Measurements from ENCODE around the gene ITPA. TPM values are rescaled to one million over a fixed set of nuclear protein-coding genes. Genes with fewer than 3 reads are reported as not detected.
A peak's percentile ranks its signal among the peaks of the same experiment; 100 is the strongest.

Gene ITPA
- total RNA-seq, 6 experiments from 2014 or later = 62.3 to 76.7 (median 70.2) TPM

DNA sequence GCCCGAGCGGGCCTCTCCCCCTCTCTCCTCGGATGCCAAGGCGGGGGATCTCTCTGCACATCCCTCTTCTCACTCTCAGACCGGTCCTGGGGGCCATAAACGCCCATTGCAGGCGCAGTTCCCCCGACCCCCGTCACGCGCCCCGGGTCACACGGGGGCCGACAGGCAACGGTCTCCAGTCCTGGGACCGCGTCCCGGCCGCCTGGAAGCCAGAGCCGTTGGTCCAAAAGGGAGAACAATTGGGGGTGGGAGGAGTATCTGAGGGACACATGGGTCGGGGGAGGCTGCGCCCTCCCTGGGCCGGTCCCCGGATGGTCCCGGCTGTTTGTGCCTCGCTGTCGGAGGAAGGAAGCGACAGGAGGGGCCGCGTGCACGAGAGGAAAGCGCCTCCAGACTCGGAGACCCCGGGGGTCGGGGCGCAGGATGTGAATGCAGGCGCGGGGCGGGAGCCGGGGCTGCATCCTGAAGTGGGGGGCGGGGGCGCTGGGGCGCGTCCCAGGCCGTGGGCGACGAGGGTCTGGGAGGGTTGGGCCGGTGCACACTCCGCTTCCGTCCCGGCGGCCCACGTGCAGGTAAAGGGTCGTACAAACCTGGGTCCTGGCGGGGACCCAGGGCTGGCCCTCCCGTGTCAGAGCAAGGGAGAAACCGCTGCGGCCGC, 28.8 kb downstream of the ITPA start:
- DNase-seq = no peak
- Mint-ChIP-seq H3K4me3 (peak overlapping the region; percentile 86), H3K36me3 (ENCODE audit: low read depth) (no peaks in the 10 kb centered on the region), H3K27me3 (ENCODE audit: insufficient read depth) (peaks cover 10% of the 10 kb centered on the region), H3K9me3 (no peaks in the 10 kb centered on the region), H3K27ac (no peak overlapping the region), H3K4me1 (ENCODE audit: low read depth) (peaks cover 18% of the 10 kb centered on the region)
- TF ChIP-seq, protein P1, sequence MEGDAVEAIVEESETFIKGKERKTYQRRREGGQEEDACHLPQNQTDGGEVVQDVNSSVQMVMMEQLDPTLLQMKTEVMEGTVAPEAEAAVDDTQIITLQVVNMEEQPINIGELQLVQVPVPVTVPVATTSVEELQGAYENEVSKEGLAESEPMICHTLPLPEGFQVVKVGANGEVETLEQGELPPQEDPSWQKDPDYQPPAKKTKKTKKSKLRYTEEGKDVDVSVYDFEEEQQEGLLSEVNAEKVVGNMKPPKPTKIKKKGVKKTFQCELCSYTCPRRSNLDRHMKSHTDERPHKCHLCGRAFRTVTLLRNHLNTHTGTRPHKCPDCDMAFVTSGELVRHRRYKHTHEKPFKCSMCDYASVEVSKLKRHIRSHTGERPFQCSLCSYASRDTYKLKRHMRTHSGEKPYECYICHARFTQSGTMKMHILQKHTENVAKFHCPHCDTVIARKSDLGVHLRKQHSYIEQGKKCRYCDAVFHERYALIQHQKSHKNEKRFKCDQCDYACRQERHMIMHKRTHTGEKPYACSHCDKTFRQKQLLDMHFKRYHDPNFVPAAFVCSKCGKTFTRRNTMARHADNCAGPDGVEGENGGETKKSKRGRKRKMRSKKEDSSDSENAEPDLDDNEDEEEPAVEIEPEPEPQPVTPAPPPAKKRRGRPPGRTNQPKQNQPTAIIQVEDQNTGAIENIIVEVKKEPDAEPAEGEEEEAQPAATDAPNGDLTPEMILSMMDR (IDR thresholded peaks at IDR 0.05) = no peak

DNA sequence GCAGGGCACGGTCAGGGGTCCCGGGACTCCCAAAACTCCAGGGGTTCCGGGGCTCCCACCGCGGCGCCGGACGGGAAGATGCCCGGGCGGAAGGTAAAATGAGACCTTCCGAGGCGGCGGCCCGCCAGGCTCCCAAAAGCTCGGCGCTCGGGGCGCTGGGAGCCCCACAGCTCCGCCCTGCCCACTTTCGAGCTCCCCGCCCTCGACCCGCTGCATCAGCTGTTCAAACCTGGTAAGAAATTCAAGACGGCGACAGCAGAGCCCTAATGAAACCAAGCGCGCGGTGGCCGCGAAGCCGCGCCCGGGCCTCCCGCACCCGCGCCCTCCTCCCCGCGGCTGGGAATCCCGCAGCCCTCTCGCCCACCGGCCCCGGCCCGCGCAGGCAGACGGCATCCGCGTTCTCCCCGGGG, 29.3 kb downstream of the ITPA start:
- TF ChIP-seq, protein P1 (IDR thresholded peaks at IDR 0.05) = no peak
- H3K4me3 Mint-ChIP-seq = peak overlapping the region; percentile 86
- H3K4me1 Mint-ChIP-seq (ENCODE audit: low read depth) = peaks cover 18% of the 10 kb centered on the region
- H3K36me3 Mint-ChIP-seq (ENCODE audit: low read depth) = no peaks in the 10 kb centered on the region
- H3K27ac Mint-ChIP-seq = no peak overlapping the region
- DNase-seq = peak; percentile 31
- H3K9me3 Mint-ChIP-seq = no peaks in the 10 kb centered on the region
- peaks cover 10% of the 10 kb centered on the region for H3K27me3 Mint-ChIP-seq (ENCODE audit: insufficient read depth)

DNA sequence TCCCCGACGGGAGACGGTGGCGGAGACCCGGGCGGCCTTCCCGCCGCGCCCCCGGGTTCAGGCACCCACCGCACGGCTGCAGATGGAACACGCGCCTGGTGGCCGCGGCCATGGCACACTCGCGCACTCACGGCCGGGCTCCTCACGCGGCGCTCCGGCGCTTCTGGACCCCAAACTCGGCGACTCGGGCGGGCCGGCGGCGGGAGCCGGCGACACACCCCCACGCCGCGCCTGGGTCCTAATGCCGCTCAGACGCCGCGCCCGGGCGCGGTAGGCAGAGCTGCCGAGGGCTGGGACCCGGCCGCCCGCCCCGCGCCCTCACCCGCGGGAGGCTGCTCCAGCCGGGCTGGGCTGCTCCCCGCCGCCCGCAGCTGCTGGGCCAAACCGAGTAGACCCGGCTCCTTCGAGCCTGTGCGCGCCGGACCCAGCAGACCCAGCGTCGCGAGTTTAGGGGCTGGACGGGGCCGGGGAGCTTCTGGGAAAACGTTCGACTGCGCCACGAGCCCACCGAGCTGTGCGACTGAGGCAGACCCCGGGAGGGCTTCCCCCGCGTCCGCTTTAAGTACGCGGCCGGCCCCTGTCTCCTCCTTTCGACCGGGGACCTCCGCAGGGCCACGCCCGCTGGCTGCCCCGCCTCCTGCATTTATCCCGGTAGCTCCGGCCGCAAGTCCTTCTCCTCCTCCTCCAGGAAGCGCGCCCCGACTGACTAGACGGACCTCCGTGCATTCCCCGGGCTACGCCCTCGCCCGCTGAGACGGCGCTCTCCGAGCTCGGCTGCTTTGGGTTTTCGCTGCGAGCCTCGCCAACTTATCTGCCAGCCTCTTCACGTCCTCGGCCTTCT, 29.9 kb downstream of the ITPA start, which contains the start of gene SLC4A11:
TSS of gene SLC4A11 (minus strand) at position 165 of the 841 bp plus-strand sequence. CDS start at position 112, 53 bp downstream.
- Mint-ChIP-seq H3K27ac (peak within 1 kb of the TSS; percentile 54), H3K9me3 (no peaks in the 10 kb centered on the region), H3K36me3 (ENCODE audit: low read depth) (no peaks in the 10 kb centered on the region), H3K4me3 (peak within 1 kb of the TSS; percentile 91), H3K27me3 (ENCODE audit: insufficient read depth) (peaks cover 10% of the 10 kb centered on the region), H3K4me1 (ENCODE audit: low read depth) (peaks cover 18% of the 10 kb centered on the region)
- TF ChIP-seq, protein P1 (IDR thresholded peaks at IDR 0.05) = no peak
- peak; percentile 41 for DNase-seq

DNA sequence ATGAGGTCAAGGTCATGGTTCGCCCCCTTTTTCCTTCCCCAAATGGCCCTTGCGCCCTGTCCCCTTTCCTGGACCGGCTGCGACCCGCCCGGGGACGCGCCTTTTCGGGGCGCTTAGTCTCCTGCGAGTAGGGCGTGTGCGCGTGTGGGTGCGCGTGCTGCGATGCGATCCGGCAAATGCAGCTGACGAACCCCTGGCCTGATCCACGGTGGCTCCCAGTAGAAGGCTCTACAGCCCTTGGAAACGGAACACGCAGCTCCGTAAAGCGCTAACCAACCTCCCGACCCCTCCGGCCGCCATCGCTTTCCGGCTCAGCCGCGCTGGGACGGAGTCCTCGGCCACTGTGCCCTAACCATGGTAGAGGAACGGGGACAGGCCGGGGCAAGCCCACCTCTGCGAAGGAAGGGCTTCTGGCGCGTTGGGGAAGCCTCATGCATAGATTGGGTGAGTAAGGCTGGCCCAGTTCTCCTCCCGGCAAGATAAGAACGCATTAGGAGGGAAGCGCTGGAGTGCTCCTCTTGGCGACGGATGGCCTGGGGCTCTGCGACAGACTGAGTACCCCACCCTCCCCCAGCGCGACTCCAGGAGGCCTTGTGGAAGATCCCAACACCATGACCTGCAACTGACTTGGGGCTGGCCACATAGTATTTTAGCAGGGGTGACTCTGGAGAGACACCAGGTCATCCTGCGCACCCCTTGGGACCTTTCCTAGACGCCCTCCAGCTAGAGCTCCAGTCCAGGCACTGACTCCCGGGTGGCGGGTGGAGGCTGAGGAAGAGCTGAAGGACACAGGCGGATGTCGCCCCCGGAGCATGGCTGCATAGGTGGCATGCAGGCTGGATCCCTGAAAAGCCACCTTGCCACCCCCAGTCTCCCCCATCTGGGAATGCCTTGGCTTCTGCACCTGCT, 30.8 kb downstream of the ITPA start:
- Mint-ChIP-seq H3K4me3 (peak overlapping the region; percentile 91), H3K4me1 (ENCODE audit: low read depth) (peaks cover 18% of the 10 kb centered on the region), H3K27me3 (ENCODE audit: insufficient read depth) (peaks cover 10% of the 10 kb centered on the region), H3K27ac (peak overlapping the region; percentile 54), H3K9me3 (no peaks in the 10 kb centered on the region), H3K36me3 (ENCODE audit: low read depth) (no peaks in the 10 kb centered on the region)
- no peak for DNase-seq
- TF ChIP-seq, protein P1 (IDR thresholded peaks at IDR 0.05) = no peak

DNA sequence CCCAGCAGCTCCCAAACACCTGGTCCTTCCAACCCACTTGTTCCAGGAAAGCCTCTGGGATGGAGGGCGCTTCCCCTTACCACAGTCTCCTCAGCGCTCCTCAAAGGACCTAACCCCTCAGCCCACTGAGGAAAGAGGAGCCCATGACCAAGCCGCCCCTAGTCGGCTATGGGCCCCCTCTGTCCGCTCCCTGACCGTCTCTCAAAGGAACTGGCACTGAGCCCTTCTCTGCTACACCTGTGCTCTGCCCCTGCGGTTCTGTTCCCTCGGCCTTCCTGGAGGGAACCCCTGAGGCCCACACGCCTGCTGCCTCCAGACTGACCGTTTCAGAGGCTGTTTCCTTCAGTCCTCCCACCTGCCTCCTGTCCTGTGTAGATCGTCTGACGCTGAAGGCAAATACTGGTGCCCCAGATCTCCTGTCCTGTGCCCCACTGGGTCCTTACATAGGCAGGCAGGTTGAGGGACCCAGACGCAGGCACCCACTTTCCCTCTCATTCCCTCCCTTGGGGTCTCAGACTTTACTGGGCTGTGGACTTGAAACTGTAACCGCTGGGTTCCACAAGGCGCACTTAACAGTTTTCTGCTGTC, 31.6 kb downstream of the ITPA start:
- Mint-ChIP-seq H3K36me3 (ENCODE audit: low read depth) (no peaks in the 10 kb centered on the region), H3K27ac (no peak overlapping the region), H3K4me1 (ENCODE audit: low read depth) (peaks cover 17% of the 10 kb centered on the region), H3K9me3 (no peaks in the 10 kb centered on the region), H3K27me3 (ENCODE audit: insufficient read depth) (peaks cover 8% of the 10 kb centered on the region), H3K4me3 (peak overlapping the region; percentile 91)
- TF ChIP-seq, protein P1 (IDR thresholded peaks at IDR 0.05) = no peak
- no peak for DNase-seq
